Esophagus squamous epithelium (tissue), 4 donors: ENCODE measurements around the gene SOCS4.

Experiments
- CTCF ChIP-seq, 6 experiments: fragments of 450-650 bp in 4 of 6; fragments of 200-600 bp in 2 of 6; sonication (generic) in 2 of 6; IDR thresholded peaks; one replicate each; pipeline ENCODE4 v1.5.1; 2016 to 2019; ENCODE audit warnings: antibody characterized with exemption in 6 of 6, mild to moderate bottlenecking in 4 of 6, moderate library complexity in 4 of 6
- POLR2A ChIP-seq, 4 donors: fragments of 450-650 bp; IDR thresholded peaks; one replicate each; pipeline ENCODE4 v1.6.1; 2017; ENCODE audit warnings: antibody characterized with exemption in 4 of 4, mild to moderate bottlenecking in 4 of 4, moderate library complexity in 3 of 4

- TF ChIP-seq CTCF (IDR thresholded peaks at IDR 0.05): no peak
- no peak for TF ChIP-seq POLR2A (IDR thresholded peaks at IDR 0.05)
Measured at GRCh38 chr14:55057919-55058318, 30.9 kb downstream of the SOCS4 start.
